Esophagus muscularis mucosa (tissue), 3 donors: ENCODE results near the gene LMX1B.

ENCODE experiments used
- POLR2A ChIP-seq: fragments of 450-650 bp; IDR thresholded peaks from one replicate; pipeline ENCODE4 v1.6.1; 2017; ENCODE audit warnings: antibody characterized with exemption, moderate library complexity, mild to moderate bottlenecking, low read depth
- POLR2AphosphoS5 ChIP-seq, 2 donors: sonication (generic); formaldehyde crosslinking; IDR thresholded peaks; one replicate each; pipeline ENCODE4 v1.6.1; 2017; ENCODE audit warnings: antibody characterized with exemption in 2 of 2
- TF ChIP-seq, protein P1 (sequence below), 3 experiments: fragments of 200-600 bp in 2 of 3; fragments of 450-650 bp in 1 of 3; sonication (generic) in 2 of 3; IDR thresholded peaks; one replicate each; pipeline ENCODE4 v1.5.1; 2017 to 2019; ENCODE audit warnings: antibody characterized with exemption in 3 of 3, mild to moderate bottlenecking in 2 of 3, moderate library complexity in 1 of 3

DNA sequence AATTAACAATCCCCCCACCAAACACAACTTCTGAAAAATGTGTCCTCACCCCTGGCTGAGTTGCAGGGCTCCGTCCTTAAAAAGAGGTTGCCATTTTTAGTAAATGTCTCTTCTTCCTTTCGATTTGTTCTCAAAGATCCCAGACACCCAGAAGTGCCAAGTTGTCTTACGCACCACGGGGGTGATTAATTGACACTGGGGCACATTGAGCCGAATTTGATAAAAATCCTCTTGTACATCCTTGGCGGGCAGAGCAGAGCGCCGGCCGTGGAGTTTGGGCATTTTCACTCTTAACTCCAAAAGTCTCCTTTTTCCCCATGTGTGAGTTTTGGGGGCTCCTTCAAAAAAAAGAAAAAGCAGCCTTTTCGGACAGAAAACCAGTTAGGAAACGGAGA, 4.5 kb downstream of the LMX1B start:
- TF ChIP-seq POLR2A (no peak), POLR2AphosphoS5 (IDR thresholded peaks at IDR 0.05) (no peak)
- TF ChIP-seq, protein P1, sequence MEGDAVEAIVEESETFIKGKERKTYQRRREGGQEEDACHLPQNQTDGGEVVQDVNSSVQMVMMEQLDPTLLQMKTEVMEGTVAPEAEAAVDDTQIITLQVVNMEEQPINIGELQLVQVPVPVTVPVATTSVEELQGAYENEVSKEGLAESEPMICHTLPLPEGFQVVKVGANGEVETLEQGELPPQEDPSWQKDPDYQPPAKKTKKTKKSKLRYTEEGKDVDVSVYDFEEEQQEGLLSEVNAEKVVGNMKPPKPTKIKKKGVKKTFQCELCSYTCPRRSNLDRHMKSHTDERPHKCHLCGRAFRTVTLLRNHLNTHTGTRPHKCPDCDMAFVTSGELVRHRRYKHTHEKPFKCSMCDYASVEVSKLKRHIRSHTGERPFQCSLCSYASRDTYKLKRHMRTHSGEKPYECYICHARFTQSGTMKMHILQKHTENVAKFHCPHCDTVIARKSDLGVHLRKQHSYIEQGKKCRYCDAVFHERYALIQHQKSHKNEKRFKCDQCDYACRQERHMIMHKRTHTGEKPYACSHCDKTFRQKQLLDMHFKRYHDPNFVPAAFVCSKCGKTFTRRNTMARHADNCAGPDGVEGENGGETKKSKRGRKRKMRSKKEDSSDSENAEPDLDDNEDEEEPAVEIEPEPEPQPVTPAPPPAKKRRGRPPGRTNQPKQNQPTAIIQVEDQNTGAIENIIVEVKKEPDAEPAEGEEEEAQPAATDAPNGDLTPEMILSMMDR (IDR thresholded peaks at IDR 0.05), result no peak
